HEK293 (cell line): ENCODE data around the gene CCDC3.

Experiments
- CTCF ChIA-PET: fragments of 350-600 bp; formaldehyde crosslinking; extraction: SDS; loops from one replicate; lab custom pipeline; 2021; ENCODE audit warnings: antibody characterized with exemption; lab: Yijun Ruan, JAX
- POLR2A ChIA-PET: fragments of 300-600 bp; formaldehyde crosslinking; extraction: SDS; loops from one replicate; lab custom pipeline; 2020; ENCODE audit warnings: antibody characterized with exemption, inconsistent platforms; lab: Yijun Ruan, JAX
- H3K27ac ChIP-seq: fragments of 200-500 bp; sonication (Bioruptor generic); 2 replicates; pipeline ENCODE4 v1.5.1; 2014; ENCODE audit warnings: low read depth, low read length, control low read depth, inconsistent platforms; ENCODE audit errors: extremely low read depth
- H3K36me3 ChIP-seq, 2 experiments: fragments of 200-500 bp in 1 of 2; sonication (Bioruptor generic) in 1 of 2; 1 replicate in 1 of 2; 2 replicates in 1 of 2; pipeline ENCODE4 v1.5.1; 2014 to 2017; ENCODE audit warnings: inconsistent platforms in 2 of 2, low read length in 2 of 2; ENCODE audit not compliant: control insufficient read depth in 2 of 2, insufficient read depth in 1 of 2
- H3K4me1 ChIP-seq: fragments of 200-500 bp; sonication (Bioruptor generic); 2 replicates; pipeline ENCODE4 v1.5.1; 2014; ENCODE audit warnings: mild to moderate bottlenecking, low read length, inconsistent platforms; ENCODE audit not compliant: control insufficient read depth, insufficient read depth
- H3K4me3 ChIP-seq: 2 replicates; pipeline ENCODE4 v1.5.1; 2011; ENCODE audit warnings: low read depth, mild to moderate bottlenecking, control low read depth, low read length, moderate library complexity
- H3K9me3 ChIP-seq: fragments of 200-500 bp; sonication (Bioruptor generic); 2 replicates; pipeline ENCODE4 v1.5.1; 2014; ENCODE audit warnings: low read depth, low read length, inconsistent platforms; ENCODE audit not compliant: control insufficient read depth, insufficient read depth
- KLF9 ChIP-seq: fragments of 450-650 bp; formaldehyde crosslinking; IDR thresholded peaks from 2 replicates; pipeline ENCODE4 v1.5.1; 2016; ENCODE audit warnings: missing biosample characterization, missing genetic modification characterization, low read depth
- MEIS1 ChIP-seq: sonication (generic); formaldehyde crosslinking; IDR thresholded peaks from 2 replicates; pipeline ENCODE4 v1.8.1; 2022; ENCODE audit warnings: missing genetic modification reagents, mild to moderate bottlenecking, borderline replicate concordance
- PRDM4 ChIP-seq: fragments of 450-650 bp; formaldehyde crosslinking; IDR thresholded peaks from 2 replicates; pipeline ENCODE4 v1.5.1; 2017; ENCODE audit warnings: missing biosample characterization, missing genetic modification characterization
- ZNF146 ChIP-seq: fragments of 450-650 bp; formaldehyde crosslinking; IDR thresholded peaks from 2 replicates; pipeline ENCODE4 v1.5.1; 2016; ENCODE audit warnings: missing biosample characterization, missing genetic modification characterization
- ZNF148 ChIP-seq: fragments of 450-650 bp; formaldehyde crosslinking; IDR thresholded peaks from 2 replicates; pipeline ENCODE4 v1.5.0; 2017; ENCODE audit warnings: missing biosample characterization, missing genetic modification characterization, borderline replicate concordance
- ZNF391 ChIP-seq: fragments of 450-650 bp; formaldehyde crosslinking; IDR thresholded peaks from 2 replicates; pipeline ENCODE4 v1.5.1; 2016; ENCODE audit warnings: low read depth, missing biosample characterization, missing genetic modification characterization, borderline replicate concordance
- ZNF394 ChIP-seq: fragments of 450-650 bp; formaldehyde crosslinking; IDR thresholded peaks from 2 replicates; pipeline ENCODE4 v1.5.1; 2016; ENCODE audit warnings: missing biosample characterization, missing genetic modification characterization, mild to moderate bottlenecking, moderate library complexity, borderline replicate concordance
- ZNF426 ChIP-seq: fragments of 450-650 bp; formaldehyde crosslinking; IDR thresholded peaks from 2 replicates; pipeline ENCODE4 v1.5.1; 2017; ENCODE audit warnings: missing biosample characterization, missing genetic modification characterization, mild to moderate bottlenecking, inconsistent platforms, moderate library complexity
- ZNF473 ChIP-seq: fragments of 450-650 bp; formaldehyde crosslinking; IDR thresholded peaks from 2 replicates; pipeline ENCODE4 v1.5.1; 2017; ENCODE audit warnings: missing biosample characterization, missing genetic modification characterization
- ZNF549 ChIP-seq: fragments of 450-650 bp; IDR thresholded peaks from 2 replicates; pipeline ENCODE4 v1.5.1; 2018; ENCODE audit warnings: missing biosample characterization, missing genetic modification characterization, mild to moderate bottlenecking, inconsistent platforms, moderate library complexity
- ZNF558 ChIP-seq: fragments of 450-650 bp; formaldehyde crosslinking; IDR thresholded peaks from 2 replicates; pipeline ENCODE4 v1.5.1; 2016; ENCODE audit warnings: missing biosample characterization, missing genetic modification characterization
- ZNF76 ChIP-seq: fragments of 450-650 bp; formaldehyde crosslinking; IDR thresholded peaks from 2 replicates; pipeline ENCODE4; 2016; ENCODE audit warnings: low read depth, missing biosample characterization, missing genetic modification characterization, borderline replicate concordance
- ZNF791 ChIP-seq: fragments of 450-650 bp; formaldehyde crosslinking; IDR thresholded peaks from 2 replicates; pipeline ENCODE4 v1.5.1; 2016; ENCODE audit warnings: missing biosample characterization, missing genetic modification characterization
- ZNF830 ChIP-seq: fragments of 450-650 bp; IDR thresholded peaks from 2 replicates; pipeline ENCODE4 v1.5.0; 2018; ENCODE audit warnings: missing biosample characterization, missing genetic modification characterization, low read depth, mild to moderate bottlenecking, moderate library complexity
- ZSCAN5A ChIP-seq: fragments of 450-650 bp; formaldehyde crosslinking; IDR thresholded peaks from 2 replicates; pipeline ENCODE4 v1.5.1; 2016; ENCODE audit warnings: missing biosample characterization, missing genetic modification characterization
- TF ChIP-seq, protein P1 (sequence below): fragments of 450-650 bp; formaldehyde crosslinking; IDR thresholded peaks from 2 replicates; pipeline ENCODE4 v1.5.1; 2016; ENCODE audit warnings: missing biosample characterization, missing genetic modification characterization
- TF ChIP-seq, protein P2 (sequence below): fragments of 450-650 bp; formaldehyde crosslinking; IDR thresholded peaks from 2 replicates; pipeline ENCODE4 v1.5.1; 2016; ENCODE audit warnings: missing biosample characterization, missing genetic modification characterization
- TF ChIP-seq, protein P3 (sequence below): fragments of 450-650 bp; formaldehyde crosslinking; IDR thresholded peaks from 2 replicates; pipeline ENCODE4 v1.5.1; 2016; ENCODE audit warnings: missing biosample characterization, missing genetic modification characterization

The CCDC3 gene

GRCh38 chr10:13047529-13048206 is 46.2 kb upstream of the CCDC3 start:
- Histone ChIP-seq H3K4me1 (no peaks in the 10 kb centered on the region), H3K27ac (no peak overlapping the region), H3K36me3 (no peaks in the 10 kb centered on the region), H3K4me3 (no peak overlapping the region), H3K9me3 (no peaks in the 10 kb centered on the region)
- ChIA-PET POLR2A (no interaction called here), CTCF (interaction anchor here (0.6 kb wide), 1 partner anchor 403 kb away, joined by 3 read pairs; no protein-coding TSS in a partner anchor)
- no peak for TF ChIP-seq PRDM4 (tag by site-specific recombination)
- no peak for TF ChIP-seq ZNF473 (tag by site-specific recombination)
- TF ChIP-seq ZNF426: no peak
- TF ChIP-seq, protein P1, sequence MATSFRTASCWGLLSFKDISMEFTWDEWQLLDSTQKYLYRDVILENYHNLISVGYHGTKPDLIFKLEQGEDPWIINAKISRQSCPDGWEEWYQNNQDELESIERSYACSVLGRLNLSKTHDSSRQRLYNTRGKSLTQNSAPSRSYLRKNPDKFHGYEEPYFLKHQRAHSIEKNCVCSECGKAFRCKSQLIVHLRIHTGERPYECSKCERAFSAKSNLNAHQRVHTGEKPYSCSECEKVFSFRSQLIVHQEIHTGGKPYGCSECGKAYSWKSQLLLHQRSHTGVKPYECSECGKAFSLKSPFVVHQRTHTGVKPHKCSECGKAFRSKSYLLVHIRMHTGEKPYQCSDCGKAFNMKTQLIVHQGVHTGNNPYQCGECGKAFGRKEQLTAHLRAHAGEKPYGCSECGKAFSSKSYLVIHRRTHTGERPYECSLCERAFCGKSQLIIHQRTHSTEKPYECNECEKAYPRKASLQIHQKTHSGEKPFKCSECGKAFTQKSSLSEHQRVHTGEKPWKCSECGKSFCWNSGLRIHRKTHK (tag by site-specific recombination): no peak
- TF ChIP-seq, protein P2, sequence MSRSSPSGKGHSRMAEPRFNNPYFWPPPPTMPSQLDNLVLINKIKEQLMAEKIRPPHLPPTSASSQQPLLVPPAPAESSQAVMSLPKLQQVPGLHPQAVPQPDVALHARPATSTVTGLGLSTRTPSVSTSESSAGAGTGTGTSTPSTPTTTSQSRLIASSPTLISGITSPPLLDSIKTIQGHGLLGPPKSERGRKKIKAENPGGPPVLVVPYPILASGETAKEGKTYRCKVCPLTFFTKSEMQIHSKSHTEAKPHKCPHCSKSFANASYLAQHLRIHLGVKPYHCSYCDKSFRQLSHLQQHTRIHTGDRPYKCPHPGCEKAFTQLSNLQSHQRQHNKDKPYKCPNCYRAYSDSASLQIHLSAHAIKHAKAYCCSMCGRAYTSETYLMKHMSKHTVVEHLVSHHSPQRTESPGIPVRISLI (tag by site-specific recombination): no peak
- no peak for TF ChIP-seq ZNF391 (tag by site-specific recombination)
- TF ChIP-seq ZNF146 (tag by site-specific recombination): no peak
- TF ChIP-seq ZNF791: no peak
- no peak for TF ChIP-seq ZNF148 (tag by site-specific recombination)
- TF ChIP-seq MEIS1 (CRISPR knock-in tag): no peak
- TF ChIP-seq ZNF558 (tag by site-specific recombination): no peak
- no peak for TF ChIP-seq ZNF394
- no peak for TF ChIP-seq ZNF76 (tag by site-specific recombination)
- TF ChIP-seq KLF9 (tag by site-specific recombination): no peak
- TF ChIP-seq, protein P3, sequence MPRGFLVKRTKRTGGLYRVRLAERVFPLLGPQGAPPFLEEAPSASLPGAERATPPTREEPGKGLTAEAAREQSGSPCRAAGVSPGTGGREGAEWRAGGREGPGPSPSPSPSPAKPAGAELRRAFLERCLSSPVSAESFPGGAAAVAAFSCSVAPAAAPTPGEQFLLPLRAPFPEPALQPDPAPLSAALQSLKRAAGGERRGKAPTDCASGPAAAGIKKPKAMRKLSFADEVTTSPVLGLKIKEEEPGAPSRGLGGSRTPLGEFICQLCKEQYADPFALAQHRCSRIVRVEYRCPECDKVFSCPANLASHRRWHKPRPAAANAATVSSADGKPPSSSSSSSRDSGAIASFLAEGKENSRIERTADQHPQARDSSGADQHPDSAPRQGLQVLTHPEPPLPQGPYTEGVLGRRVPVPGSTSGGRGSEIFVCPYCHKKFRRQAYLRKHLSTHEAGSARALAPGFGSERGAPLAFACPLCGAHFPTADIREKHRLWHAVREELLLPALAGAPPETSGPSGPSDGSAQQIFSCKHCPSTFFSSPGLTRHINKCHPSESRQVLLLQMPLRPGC (tag by site-specific recombination): no peak
- no peak for TF ChIP-seq ZNF830 (tag by site-specific recombination)
- no peak for TF ChIP-seq ZNF549 (tag by site-specific recombination)
- TF ChIP-seq ZSCAN5A: no peak
